Cardiac fibroblast (primary cell): Measurements from ENCODE around the gene CD300LD.

ENCODE experiments used
- DNase-seq, 2 donors: peaks; one replicate each; pipeline versions ENCODE4 v3.0.0 to v3.0.0-alpha.2; 2010; ENCODE audit warnings: low read depth in 2 of 2
- H3K4me3 ChIP-seq, 2 donors: replicated peaks in 1 of 2; 1 replicate in 1 of 2; 2 replicates in 1 of 2; pipeline ENCODE4 v1.5.1; 2011; ENCODE audit warnings: low read depth in 2 of 2, low read length in 2 of 2, mild to moderate bottlenecking in 2 of 2, moderate library complexity in 1 of 2
- CTCF ChIP-seq: IDR thresholded peaks from one replicate; pipeline ENCODE4 v1.5.1; 2011; ENCODE audit warnings: low read depth, mild to moderate bottlenecking, low read length, inconsistent platforms

The CD300LD gene

GRCh38 chr17:74619077-74619673 is 27.1 kb upstream of the CD300LD start:
- TF ChIP-seq CTCF, result no peak
- peak in 1 of 2 donors; percentile 32 for DNase-seq

GRCh38 chr17:74618451-74618850 is 26.4 kb upstream of the CD300LD start:
- DNase-seq, result no peak
- no peak for TF ChIP-seq CTCF
- H3K4me3 ChIP-seq, result no peak overlapping the region

More at GRCh38 chr17:74619077-74619673, 27.1 kb upstream of the CD300LD start:
- H3K4me3 ChIP-seq, result no peak overlapping the region

- no peak overlapping the region for H3K4me3 ChIP-seq
- no peak for TF ChIP-seq CTCF
- DNase-seq, result no peak
Measured at GRCh38 chr17:74616696-74617095, 24.6 kb upstream of the CD300LD start.

- no peak for DNase-seq
- H3K4me3 ChIP-seq, result no peak overlapping the region
- no peak for TF ChIP-seq CTCF
Measured at GRCh38 chr17:74612046-74612445, 20.0 kb upstream of the CD300LD start.

- no peak for TF ChIP-seq CTCF
Measured at GRCh38 chr17:74610108-74610507, 18.0 kb upstream of the CD300LD start.

GRCh38 chr17:74608511-74608910 is 16.4 kb upstream of the CD300LD start:
- H3K4me3 ChIP-seq, result no peak overlapping the region
- no peak for DNase-seq
- TF ChIP-seq CTCF, result no peak

More at GRCh38 chr17:74610108-74610507, 18.0 kb upstream of the CD300LD start:
- H3K4me3 ChIP-seq, result no peak overlapping the region
- no peak for DNase-seq

- DNase-seq, result no peak
- no peak for TF ChIP-seq CTCF
- H3K4me3 ChIP-seq, result no peak overlapping the region
Measured at GRCh38 chr17:74607221-74607620, 15.1 kb upstream of the CD300LD start.
